ENCODE results near the gene EXOC3L2.

EXOC3L2 gene

GRCh38 chr19:45163751-45164460, 81.3 kb downstream of the EXOC3L2 start:
- Histone ChIP-seq H3K4me1 (ENCODE audit: control insufficient read depth, low read depth, low read length) (peaks cover 6% of the 10 kb centered on the region), H3K9ac (ENCODE audit: low read length) (no peak overlapping the region), H3K9me3 (ENCODE audit: control insufficient read depth, low read depth, low read length) (no peaks in the 10 kb centered on the region), H3K27me3 (ENCODE audit: control insufficient read depth, insufficient read depth, low read length) (peaks cover 6% of the 10 kb centered on the region), H3K4me3 (ENCODE audit: low read length) (no peak overlapping the region), H3K36me3 (ENCODE audit: control insufficient read depth, low read depth, low read length) (no peaks in the 10 kb centered on the region), H3K27ac (ENCODE audit: low read length) (no peak overlapping the region)

- no peaks in the 10 kb centered on the region for H3K9me3 ChIP-seq (ENCODE audit: control insufficient read depth, low read depth, low read length)
- no peak overlapping the region for H3K9ac ChIP-seq (ENCODE audit: low read length)
- peaks cover 6% of the 10 kb centered on the region for H3K4me1 ChIP-seq (ENCODE audit: control insufficient read depth, low read depth, low read length)
- H3K4me3 ChIP-seq (ENCODE audit: low read length): no peak overlapping the region
- H3K27me3 ChIP-seq (ENCODE audit: control insufficient read depth, insufficient read depth, low read length): peaks cover 6% of the 10 kb centered on the region
- no peaks in the 10 kb centered on the region for H3K36me3 ChIP-seq (ENCODE audit: control insufficient read depth, low read depth, low read length)
- H3K27ac ChIP-seq (ENCODE audit: low read length): no peak overlapping the region
Measured at GRCh38 chr19:45163156-45163555, 82.1 kb downstream of the EXOC3L2 start.

GRCh38 chr19:45162608-45163143, 82.5 kb downstream of the EXOC3L2 start:
- H3K36me3 ChIP-seq (ENCODE audit: control insufficient read depth, low read depth, low read length): no peaks in the 10 kb centered on the region
- no peak overlapping the region for H3K4me3 ChIP-seq (ENCODE audit: low read length)
- no peak overlapping the region for H3K9ac ChIP-seq (ENCODE audit: low read length)
- H3K9me3 ChIP-seq (ENCODE audit: control insufficient read depth, low read depth, low read length): no peaks in the 10 kb centered on the region
- no peak overlapping the region for H3K27ac ChIP-seq (ENCODE audit: low read length)
- peaks cover 6% of the 10 kb centered on the region for H3K4me1 ChIP-seq (ENCODE audit: control insufficient read depth, low read depth, low read length)
- H3K27me3 ChIP-seq (ENCODE audit: control insufficient read depth, insufficient read depth, low read length): peaks cover 6% of the 10 kb centered on the region
